GM20000 (cell line): ENCODE measurements around the gene PIK3R6.

Source experiments
- DNase-seq: peaks from one replicate; pipeline ENCODE4 v3.0.0; 2012; ENCODE audit warnings: low spot score
- TF ChIP-seq, protein P1 (sequence below): IDR thresholded peaks from 2 replicates; pipeline ENCODE4 v1.5.1; 2012; ENCODE audit warnings: mild to moderate bottlenecking, control low read depth; ENCODE audit errors: extremely low read depth, missing control alignments

PIK3R6 gene

DNA sequence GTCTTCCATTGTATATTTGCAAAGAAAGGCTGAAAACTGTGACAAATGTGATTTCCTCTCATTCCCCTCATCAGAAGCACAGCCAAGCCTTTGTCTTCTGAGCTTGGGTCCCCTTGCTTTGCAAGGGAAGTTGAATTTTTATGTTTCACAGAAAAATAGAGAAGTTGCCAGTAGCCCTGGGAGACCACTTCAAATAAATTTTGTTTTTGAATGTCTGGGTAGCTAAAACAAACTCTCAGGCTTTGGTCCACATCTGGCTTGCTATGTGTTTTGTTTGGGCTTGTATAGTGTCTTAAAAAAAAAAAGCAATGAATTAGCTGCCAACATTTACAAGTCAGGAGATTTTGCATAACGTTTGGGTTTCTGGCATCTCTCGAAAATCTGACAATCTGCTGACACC, 24.1 kb downstream of the PIK3R6 start:
- no peak for DNase-seq
- TF ChIP-seq, protein P1, sequence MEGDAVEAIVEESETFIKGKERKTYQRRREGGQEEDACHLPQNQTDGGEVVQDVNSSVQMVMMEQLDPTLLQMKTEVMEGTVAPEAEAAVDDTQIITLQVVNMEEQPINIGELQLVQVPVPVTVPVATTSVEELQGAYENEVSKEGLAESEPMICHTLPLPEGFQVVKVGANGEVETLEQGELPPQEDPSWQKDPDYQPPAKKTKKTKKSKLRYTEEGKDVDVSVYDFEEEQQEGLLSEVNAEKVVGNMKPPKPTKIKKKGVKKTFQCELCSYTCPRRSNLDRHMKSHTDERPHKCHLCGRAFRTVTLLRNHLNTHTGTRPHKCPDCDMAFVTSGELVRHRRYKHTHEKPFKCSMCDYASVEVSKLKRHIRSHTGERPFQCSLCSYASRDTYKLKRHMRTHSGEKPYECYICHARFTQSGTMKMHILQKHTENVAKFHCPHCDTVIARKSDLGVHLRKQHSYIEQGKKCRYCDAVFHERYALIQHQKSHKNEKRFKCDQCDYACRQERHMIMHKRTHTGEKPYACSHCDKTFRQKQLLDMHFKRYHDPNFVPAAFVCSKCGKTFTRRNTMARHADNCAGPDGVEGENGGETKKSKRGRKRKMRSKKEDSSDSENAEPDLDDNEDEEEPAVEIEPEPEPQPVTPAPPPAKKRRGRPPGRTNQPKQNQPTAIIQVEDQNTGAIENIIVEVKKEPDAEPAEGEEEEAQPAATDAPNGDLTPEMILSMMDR, result no peak

DNA sequence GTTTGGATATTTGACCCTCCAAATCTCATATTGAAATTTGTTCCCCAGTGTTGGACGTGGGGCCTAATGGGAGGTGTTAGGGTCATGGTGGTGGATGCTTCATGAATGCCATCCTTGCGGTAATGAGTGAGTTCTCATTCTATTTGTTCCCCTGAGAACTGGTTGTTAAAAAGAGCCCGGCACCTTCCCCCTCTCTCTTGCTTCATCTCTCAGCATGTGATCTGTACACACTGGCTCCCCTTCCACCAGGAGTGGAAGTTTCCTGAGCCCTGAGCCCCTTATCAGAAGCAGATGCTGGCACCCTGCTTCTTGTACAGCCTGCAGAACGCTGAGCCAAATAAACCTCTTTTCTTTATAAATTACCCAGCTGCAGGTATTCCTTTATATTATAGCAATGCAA, 25.6 kb downstream of the PIK3R6 start:
- TF ChIP-seq, protein P1, result no peak

DNA sequence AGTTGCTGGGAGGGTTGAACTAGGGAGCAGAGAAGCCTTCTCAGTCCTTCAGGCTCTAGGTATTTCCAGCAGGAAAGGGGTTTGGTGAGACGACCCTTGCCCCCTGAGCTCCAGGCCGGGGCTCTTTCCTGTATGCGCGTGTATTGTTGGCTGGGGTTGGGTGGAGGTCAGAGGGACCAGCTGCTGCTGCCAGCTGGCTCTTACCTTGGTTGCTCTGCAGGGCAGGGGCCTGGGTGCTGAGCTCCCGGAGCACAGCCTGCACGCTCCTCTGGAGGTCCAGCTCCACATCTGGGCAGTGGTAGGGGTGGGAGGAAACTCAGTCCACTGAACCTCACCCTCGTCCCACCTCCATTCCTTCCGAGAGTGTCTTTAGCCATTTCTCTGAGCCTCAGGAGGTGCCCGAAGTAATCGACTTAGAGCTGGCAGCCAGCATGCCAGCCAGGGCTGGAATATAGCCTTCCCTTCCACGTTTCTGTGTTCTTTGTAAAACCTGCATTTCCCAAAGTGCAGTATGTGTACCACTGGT, 28.0 kb downstream of the PIK3R6 start:
- TF ChIP-seq, protein P1, result no peak
- DNase-seq, result no peak

More for the DNA sequence above, 25.6 kb downstream of the PIK3R6 start:
- DNase-seq, result no peak

DNA sequence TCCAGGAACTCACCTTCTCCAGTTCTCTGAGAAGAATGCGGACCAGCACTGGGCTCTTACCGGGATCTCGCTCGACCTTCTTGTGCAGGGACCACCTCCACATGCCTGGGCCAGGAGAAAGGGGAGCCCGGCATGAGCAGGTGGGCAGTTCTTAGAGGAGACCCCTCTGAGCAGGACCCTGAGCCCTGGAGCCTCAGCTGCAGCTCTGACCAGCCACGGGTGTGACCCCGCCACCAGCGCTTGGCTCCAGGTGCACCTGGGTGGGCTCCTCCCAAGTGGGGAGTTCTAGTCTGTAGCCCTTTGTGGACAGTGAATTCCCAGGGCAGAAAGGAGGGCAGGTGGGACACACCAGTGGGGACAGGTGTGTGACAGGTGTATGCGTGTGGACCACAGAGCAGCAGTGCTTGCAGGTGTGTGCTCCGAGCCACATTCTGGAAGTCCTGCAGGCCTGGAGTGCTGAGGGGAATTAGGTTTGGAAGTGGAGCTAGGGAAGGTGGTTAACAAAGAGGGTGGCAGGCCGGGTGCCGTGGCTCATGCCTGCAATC, 28.9 kb downstream of the PIK3R6 start:
- DNase-seq, result no peak
- TF ChIP-seq, protein P1, result no peak

DNA sequence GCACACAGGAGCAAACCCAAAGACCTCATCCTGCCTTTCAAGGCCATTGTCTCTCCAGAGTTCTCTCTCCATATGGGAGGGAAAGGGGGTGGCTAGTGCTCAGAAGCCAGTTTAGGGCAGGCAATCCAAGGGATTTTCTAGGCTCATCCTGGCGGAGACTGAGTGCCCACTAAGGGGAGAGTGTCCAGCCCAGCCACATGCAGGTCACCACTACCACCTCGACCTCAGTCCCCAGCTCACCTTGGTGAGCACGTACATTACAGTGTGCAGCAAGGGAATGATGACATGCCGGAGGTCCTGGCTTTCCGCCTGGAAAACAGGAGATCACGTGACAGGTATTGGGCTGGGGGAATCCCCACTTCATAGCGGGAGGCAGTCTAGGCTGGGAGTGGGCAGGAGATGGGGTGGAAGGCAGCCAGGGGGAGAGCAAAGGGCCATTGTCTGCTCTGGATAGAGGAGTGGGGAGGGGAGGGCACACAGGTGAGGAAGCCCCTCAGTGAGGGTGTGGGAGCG, 29.9 kb downstream of the PIK3R6 start:
- TF ChIP-seq, protein P1, result no peak
- DNase-seq, result no peak

DNA sequence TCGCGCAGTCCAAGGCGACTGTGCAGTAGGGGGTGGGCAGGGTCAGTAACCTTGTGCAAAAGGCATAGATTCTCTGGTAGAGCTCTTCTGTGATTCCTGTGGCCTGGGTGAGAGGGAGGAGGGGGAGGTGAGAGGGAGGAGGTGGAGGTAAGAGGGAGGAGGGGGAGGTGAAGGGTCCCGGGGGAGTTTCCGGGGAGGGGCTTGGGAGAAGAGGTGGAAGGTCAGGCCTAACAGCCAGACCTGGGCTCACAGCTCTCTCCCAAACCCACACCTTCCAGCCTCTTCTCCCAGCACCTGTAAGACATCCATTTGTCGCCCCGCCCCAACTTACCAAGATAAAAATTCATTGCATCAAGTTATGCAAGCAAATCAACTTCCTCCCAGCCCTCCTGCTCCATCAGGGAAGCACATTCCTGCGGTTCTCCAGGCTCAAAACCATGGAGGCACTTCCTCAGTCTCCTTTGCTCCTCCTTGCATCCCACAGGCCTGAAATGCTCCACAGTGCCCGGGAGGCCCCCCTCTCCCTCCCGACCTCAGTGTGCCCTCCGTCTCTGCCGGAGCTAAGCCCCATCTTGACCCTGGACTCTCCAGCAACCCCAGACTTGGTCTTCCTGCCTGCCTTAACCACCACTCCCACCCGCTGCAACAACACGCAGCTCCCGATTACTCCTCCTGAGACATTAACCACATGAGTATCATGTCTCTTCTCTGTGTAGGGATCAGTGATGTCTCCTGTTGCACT, 30.5 kb downstream of the PIK3R6 start:
- DNase-seq, result no peak
- TF ChIP-seq, protein P1, result no peak

DNA sequence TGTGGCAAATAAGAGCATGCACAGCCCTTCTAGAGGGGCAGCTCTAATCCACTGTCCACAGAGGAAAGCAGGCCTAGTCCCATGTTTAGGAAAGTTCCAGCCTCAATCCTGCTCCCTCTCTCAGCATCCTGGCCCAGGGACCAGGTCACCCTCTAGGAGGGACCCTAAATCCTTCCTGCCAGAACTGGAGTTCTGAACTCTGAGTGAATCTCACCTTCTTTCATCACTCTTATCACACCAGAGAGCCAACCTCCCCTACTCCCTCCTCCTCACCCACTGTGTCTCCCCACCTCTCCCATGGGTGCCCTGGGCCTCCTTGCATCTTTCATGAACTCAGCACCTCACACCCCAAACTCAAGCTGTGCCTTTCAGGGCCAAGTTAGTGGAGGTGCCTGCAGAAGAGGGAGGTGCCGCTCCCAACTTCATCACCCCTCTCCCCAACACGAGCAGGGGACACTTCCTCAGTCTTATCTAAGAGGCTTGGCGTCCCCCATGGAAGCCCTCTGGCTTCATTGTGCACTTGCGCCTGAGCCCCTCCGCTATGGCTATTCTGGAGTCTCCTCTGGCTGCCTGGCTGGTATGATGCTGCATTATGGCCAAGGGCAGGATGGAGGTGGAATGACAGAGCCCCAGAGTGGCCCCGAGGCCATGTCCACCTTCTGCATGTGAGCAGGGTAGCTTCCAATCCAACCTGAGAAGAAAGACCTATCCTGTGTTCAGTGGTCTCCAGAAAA, 31.7 kb downstream of the PIK3R6 start:
- TF ChIP-seq, protein P1, result no peak
- DNase-seq, result no peak
